ENCODE results near the gene CNOT11.
"Not testable (repeated sequence)": the region's sequence is repeated elsewhere in the genome, so short reads cannot be mapped to it uniquely, and the experiment has no call there.

The CNOT11 gene

DNA sequence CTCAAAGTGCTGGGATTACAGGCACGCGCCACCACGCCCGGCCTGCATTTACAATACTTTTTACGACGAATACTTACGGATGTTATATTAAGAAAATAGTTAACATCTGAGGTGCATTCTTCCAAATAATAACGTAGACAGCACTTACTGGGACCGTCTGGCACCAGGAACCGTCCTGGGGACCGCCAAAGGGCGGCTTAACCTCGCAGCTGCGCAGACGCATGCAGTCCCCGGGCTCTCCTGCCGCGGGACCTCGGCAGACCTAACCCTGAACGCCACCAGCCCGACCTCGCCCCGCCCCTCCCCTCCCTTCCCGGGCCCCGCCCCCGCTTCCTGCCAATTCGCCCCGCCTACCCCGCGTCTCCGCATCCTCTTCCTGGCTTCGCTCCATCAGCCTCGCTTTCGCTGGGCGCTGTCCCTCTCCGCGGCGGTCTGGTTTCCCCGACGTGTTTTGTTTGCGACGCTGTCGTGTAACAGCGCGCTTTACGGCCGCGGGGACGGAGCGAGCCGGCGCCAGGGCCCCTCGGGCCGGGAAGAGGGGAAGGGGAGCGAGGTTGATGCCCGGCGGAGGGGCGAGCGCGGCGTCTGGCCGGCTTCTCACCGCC, at the start of gene CNOT11:
Gene CNOT11, plus strand, starts transcription at position 479 of the 605 bp plus-strand sequence. Its CDS starts 79 bp downstream, at position 558.
- DNase-seq = peak; percentile 92

DNA sequence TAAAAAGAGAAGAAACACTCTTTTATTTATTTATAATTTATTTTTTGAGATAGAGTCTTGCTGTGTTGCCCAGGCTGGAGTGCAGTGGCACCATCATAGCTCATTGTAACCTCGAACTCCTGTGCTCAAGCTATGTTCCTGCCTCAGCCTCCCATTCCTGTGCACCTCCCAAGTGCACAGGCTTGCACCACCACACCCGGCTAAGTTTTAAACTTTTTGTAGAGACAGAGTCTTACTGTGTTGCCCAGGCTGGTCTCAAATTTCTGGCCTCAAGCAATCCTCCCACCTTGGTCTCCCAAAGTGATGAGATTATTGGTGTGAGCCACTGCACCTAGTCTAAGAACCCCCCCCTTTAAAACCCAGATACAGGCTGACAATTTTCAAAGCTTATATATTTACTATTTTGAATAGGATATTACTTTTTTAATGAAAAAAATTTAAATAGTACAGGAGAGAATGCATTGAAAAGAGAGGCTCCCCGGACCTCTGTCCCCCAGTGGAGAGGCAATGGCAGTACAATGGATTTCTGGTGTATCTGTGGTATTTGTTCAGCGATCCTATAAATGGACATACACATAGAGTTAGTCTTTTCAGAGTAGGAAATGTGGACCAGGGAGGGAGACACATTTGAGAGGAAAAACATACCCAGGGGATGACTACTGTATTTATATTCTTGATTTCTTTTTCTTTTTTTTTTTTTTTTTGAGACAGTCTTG, 48.1 kb upstream of the CNOT11 start:
- DNase-seq = no peak

DNA sequence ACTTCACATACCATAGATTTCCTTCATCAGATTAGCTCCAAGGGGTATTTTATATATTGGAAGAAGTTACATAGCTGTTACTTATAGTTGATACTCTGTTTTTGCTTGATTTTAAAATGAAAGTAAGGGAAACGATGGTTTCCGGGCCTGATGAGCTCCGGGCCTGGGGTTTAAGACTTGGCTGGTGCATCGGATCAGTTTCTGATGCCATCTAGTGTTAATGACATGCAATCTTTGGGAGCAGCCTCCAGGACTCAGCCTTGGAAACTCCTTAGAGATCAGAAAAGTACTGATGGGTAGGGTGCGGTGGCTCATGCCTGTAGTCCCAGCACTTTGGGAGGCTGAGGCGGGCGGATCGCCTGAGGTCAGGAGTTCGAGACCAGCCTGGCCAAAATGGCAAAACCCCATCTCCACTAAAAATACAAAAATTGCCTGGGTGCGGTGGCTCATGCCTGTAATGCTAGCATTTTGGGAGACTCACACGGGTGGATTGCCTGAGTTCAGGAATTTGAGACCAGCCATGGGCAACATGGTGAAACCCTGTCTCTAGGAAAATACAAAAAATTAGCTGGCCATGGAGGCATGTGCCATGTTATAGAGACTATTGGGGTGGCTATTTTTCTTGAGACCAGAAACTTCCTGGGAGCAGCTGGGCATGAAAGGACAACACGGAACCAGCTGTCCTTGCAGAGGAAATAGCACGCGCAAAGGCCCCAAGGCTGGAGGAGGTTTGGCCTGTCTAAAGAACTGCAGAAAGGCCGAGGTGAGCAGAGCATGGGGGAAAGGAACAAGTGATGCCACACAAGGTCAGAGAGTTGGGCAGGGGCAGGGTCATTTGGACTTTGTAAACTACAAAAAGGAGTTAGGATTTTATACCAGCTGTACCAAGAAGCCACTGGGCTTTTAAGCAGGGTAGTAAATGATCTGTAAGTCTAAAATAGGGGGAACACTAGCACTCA, 46.9 kb upstream of the CNOT11 start:
- DNase-seq = no peak

DNA sequence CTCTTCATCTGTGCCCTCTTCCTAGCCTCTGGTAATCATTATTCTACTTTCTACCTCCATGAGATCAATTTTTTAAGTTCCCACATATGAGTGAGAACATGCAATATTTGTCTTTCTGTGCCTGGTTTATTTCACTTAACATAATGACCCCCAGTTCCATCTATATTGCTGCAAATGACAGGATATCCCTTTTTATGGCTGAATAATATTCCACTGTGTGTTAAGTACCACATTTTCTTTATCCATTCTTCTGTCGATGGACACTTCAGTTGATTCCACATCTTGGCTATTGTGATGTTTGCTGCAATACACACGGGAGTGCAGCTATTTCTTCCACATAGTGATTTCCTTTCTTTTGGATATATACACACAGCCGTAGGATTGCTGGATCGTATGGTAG, 43.9 kb upstream of the CNOT11 start:
- DNase-seq = no peak

DNA sequence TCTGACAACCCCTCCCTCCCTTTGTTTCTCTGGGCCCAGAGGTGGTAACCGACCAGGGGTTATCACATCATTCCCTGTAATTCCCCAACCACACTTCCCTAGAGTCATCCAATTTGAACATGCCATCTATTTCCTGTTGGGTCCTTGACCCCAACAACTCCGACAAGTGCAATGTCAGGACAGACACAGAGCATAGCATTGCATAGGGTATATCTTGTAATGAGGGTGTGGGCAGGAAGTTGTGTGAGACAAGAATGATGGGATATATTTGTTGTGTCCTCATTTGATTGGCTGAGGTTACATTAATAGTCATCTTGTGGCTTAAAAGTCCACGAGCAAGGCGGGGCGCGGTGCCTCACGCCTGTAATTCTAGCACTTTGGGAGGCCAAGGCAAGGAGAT, 33.4 kb upstream of the CNOT11 start:
- no peak for DNase-seq

DNA sequence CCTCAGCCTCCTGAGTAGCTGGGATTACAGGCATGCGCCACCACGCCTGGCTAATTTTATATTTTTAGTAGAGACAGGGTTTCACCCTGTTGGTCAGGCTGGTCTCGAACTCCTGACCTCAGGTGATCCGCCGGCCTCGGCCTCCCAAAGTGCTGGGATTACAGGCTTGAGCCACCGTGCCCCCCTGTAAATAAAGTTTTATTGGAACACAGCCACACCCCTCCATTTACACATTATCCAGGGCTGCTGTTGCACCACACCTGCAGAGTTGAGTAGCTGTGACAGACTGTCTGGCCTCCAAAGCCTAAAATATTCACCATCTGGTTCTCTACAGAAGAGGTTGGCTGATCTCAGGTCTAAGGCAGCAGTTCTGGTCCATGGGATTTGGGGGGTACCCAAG, 32.6 kb upstream of the CNOT11 start:
- not testable (repeated sequence) for DNase-seq

DNA sequence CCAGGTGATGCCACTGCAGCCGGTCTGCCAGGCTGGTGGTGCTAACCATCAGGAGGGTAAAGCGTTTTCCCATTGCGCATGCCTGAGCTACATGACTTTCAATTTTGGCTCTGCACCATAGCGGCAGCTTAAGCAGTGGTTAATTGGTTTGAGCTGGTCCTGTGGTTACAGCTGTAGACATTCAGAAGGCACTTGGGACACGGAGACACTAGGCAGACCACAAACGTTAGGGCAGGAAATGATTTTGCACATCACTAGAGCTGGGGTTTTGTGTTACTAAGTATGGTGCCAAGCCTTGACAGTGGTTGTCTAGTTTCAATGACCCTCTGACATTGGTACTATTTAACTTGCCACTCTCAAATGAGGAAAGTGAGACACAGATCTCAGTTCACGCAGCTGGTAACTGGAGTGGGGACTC, 28.9 kb upstream of the CNOT11 start:
- no peak for DNase-seq

DNA sequence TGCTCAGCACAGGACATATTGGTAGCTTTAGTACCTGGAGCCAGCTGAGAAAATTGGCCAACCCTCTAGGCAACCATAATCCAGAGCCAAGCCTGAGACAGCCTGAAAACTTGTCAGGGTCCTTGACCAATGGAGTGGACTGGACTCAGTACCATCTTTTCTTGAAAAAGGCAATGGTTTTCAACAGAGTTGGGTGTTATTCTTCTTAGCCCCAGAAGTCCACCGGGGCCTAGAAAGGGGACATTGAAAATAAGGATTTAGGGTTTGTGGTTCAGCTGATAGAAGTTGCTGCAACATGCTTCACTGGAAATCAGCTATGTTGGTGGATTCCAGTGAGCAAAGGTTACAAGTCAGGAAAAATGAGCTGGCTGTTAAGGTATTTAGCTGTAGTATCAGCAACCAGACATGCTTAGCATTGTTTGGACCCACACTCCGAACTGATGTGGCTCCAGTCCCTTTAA, 22.1 kb upstream of the CNOT11 start:
- no peak for DNase-seq

DNA sequence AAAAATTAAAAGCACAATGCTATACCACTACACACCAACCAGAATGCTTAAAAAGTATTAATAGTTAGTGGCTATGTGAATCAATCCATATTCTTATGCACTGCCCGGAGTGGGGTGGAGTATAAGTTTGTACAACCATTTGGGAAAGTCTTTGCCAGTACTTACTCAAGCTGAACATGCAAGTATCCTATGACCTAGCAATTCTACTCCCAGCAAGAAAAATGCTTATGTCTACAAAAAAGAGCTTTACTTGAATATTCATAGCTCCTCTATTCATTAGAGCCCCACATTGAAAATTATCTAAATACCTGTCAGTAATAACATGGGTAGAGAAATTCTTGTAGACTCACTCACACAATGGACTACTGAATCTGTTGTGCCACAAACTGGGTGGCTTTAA, 21.4 kb upstream of the CNOT11 start:
- no peak for DNase-seq

DNA sequence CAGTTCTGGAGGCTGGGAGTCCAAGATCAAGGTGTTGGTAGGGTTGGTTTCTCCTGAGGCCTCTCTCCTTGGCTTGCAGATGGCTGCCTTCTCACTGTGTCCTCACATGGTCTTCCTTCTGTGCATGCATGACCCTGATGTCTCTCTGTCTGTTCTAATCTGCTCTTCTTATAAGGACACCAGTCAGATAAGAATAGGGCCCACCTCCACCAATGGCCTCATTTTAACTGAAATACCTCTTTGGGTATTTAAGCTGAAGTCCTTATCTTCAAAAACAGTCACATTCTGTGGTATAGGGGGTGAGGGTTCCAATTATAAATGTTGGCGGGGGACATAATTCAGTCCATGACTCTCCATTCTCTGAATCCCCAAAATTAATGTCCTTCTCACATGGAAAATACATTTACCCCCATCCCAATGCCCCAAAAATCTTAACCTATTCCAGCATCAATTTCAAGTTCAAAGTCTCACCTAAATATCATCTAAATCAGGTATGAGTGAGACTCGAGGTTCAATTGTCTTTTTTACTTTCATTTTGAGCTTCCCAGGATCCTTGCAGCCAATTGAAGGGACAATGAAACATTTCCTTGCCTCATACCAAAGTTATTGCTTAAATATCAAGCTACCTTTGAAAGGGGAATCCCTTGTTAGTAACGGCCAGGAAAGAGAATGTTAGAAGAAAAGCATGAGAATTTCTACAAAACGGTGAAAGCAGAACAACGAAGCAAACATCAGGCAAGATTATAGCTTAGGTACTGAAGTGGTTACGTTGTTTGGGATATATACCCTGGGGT, 20.6 kb upstream of the CNOT11 start:
- no peak for DNase-seq

DNA sequence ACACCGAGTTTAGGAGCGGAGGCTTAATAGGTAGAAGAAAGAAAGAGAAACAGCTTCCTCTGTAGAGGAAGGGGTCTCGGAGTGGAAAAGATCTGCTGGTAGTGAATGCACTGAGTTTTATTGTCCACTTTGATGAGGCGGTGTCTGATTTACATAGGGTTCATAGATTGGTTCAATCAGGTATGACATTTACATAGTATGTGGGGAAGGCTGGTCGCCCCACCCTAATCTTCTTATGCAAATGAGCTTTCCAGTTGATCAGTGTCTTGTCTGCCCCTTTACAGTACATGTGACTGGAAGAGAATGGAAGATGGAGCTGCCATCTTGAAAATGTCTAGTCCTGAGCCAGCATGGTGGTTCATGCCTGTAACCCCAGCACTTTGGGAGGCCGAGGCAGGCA, 19.9 kb upstream of the CNOT11 start:
- DNase-seq = no peak

DNA sequence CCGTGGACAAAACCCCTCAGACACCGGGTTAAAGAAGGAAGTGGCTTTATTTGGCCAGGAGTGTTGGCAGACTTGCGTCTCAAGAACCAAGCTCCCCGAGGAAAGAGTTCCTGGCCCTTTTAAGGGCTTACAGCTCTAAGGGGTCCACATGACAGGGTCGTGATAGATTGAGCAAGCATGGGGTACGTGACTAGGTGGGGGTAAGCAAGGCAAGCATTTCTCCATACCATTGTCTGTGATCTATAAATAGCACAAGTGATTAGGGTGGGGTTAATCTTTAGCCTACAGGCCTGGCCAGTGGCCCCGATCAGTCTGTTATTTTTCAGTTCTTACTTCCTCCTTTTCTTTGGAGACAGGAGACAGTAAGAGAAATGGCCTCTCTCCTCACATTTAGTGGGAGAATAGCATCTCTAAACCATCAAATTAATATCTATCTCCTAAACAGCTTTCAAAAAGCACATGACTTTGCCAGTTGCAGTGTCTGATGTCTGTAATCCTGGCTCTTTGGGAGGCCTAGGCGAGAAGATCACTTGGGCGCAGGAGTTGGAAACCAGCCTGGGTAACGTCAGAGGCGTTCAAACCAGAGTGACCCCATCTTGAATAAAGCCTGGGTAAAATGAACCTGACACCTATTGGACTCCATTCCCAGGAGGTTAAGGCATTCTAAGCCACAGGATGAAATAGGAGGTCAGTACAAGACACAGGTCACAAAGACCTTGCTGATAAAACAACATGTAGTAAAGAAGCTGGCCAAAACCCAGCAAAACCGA, 18.3 kb upstream of the CNOT11 start:
- DNase-seq = no peak

DNA sequence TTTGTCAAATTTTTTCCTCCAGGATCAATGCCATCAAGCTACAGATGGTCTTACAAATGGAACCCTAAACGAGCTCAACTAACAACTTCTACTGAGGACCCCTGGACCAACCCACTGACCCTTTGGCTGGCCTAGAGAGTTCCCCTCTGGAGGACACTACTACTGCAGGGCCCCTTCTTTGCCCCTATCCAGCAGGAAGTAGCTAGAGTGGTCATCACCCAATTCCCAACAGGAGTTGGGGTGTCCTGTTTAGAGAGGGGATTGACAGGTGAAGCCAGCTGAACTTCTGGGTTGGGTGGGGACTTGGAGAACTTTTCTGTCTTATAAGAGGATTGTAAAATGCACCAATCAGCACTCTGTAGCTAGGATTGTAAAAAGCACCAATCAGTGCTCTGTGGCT, 16.7 kb upstream of the CNOT11 start:
- not testable (repeated sequence) for DNase-seq

DNA sequence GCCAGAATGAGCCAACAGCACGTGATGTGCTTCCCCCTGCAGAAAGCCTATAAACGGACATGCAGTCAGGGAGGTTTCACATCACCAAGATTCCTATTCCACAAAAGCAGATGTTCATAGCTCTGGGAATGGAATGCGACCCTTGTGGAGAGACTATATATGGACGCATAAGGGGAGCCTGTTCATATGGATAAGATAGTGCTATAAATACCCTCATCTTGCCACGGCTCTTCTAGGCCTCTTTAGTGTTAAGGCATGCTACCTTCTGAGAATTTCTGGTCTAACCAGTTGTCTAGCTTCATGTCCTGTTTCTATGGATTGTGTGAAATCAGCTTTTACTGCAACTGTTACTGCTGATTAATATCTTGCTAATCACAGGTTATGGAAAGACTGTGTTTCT, 14.7 kb upstream of the CNOT11 start:
- not testable (repeated sequence) for DNase-seq

DNA sequence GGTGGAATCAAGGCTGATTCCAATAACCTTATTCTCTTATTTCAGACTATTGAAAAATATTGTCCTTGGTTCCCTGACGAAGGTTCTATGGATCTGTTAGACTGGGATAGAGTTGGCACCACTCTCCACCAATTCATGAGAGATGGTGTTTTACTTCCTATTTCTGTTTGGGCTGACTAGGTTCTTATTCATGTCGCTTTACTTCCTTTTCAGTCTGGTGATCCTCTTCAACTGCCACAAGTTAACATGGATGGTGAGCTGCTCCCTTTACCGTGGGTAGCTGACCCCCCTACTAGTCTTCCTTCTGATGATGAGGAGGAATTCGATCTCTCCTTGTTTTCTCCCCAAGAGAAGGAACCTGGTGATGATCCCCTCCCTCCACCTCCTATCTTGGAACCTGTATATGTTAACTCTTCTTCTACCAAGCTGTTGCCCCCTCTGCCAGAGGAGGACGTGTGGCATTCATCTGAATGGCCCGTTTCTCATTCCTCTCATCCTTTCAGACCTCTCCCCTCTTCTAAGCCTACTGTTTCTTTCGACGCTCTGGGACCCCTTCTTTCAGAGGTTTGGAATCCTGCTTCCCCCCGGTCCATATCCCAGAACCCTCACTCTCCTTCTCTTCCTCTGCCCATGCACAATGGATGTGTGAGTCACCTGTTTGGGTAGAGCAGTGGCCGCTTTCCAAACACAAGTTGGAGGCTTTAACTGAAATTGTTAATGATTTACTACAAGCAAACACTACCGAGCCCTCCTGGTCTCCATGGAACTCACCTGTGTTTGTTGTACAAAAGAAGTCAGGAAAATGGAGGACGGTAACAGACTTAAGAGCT, 13.5 kb upstream of the CNOT11 start:
- no peak for DNase-seq

DNA sequence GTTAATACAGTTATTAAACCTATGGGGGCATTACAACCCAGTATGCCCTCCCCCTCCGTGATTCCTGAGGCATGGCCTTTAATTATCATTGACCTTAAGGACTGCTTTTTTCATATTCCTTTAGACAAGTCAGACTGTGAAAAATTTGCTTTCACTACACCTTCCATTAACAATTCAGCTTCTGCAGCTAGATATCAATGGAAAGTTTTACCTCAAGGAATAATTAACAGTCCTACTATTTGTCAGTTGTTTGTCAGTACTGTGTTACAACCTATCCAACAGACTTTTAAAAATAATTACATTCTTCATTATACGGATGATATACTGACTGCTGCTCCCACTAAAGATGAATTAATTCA, 12.9 kb upstream of the CNOT11 start:
- DNase-seq = not testable (repeated sequence)

DNA sequence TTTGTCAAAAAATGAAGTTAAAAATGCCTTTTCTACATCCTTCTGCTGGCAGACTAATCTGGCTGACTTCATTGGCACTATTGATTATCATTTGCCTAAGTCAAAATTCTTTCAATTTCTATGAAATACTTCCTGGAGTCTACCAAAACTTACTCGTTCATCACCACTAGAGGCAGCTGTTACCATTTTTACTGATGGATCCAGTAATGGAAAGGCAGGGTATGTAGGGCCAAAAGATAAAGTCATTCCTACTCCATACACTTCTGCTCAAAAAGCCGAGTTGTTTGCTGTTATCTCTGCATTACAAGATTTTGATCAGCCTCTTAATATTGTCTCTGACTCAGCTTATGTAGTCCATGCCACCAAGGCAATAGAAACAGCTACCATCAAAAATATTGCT, 12.0 kb upstream of the CNOT11 start:
- not testable (repeated sequence) for DNase-seq

DNA sequence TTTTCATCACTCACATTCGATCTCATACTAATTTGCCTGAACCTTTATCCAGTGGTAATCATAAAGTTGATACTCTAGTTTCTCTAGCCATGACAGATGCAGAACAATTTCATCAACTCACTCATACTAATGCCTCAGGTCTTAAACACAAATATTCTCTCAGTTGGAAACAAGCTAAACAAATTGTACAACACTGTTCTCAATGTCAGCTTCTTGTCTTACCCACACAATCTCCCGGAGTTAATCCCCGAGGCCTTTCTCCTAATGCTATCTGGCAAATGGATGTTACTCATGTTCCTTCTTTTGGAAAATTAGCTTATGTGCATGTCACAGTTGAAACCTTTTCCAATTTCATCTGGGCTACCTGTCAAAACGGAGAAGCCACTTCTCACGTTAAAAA, 11.5 kb upstream of the CNOT11 start:
- no peak for DNase-seq

DNA sequence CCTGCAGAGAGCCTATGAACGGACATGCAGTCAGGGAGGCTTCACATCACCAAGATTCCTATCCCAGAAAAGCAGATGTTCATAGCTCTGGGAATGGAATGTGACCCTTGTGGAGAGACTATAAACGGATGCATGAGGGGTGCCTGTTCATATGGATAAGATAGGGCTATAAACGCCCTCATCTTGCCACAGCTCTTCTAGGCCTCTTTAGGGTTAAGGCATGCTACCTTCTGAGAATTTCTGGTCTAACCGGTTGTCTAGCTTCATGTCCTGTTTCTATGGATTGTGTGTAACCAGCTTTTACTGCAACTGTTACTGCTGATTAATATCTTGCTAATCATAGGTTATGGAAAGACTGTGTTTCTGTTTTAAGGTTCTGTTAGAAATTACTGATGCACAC, 8.3 kb upstream of the CNOT11 start:
- not testable (repeated sequence) for DNase-seq

DNA sequence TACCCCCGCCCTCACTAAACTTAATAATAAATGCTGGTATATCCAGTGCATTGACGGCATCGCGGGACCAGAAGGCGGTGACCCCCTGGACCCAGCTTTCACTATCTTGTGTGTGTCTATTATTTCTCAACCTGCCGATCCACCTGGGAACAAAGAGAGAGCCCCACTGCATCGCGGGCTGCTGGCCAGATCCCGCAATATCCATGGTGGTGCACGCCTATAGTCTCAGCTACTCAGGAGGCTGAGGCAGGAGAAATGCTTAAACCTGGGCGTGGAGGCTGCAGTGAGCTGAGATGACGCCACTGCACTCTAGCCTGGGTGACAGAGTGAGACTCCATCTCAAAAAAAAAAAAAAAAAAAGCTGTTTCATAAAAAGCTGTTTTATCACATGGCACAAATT, 7.8 kb upstream of the CNOT11 start:
- DNase-seq = not testable (repeated sequence)

DNA sequence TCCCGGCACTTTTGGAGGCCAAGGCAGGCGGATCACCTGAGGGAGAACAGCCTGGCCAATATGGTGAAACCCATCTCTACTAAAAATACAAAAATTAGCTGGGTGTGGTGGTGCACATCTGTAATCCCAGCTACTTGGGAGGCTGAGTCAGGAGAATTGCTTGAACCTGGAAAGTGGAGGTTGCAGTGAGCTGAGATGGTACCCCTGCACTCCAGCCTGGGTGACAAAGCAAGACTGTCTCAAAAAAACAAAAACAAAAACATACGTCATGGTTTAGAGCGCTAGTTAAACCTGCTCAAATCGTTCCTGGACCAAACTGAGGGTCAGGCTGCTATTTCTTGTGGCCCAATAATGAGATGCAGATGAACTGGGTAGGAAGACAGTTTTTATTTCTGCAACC, 7.2 kb upstream of the CNOT11 start:
- not testable (repeated sequence) for DNase-seq
